HCT116 (cell line): ENCODE measurements around the gene XPNPEP1. TPM values are rescaled to one million over a fixed set of nuclear protein-coding genes. Genes with fewer than 3 reads are reported as not detected.
A peak's percentile ranks its signal among the peaks of the same experiment; 100 is the strongest.

Experiments used
- ATAC-seq: fragments of 200-7000 bp; cut with Tn5 transposase; 2 replicates; pipeline ENCODE4 v1.9.1; 2020; ENCODE audit warnings: mild to moderate bottlenecking, moderate library complexity
- BruUV-seq: library from RNA; stranded (reverse); fragments of 400-500 nt; replicated peaks from 2 replicates; lab custom pipeline; 2021; lab: Mats Ljungman, UMichigan
- CTCF ChIA-PET: fragments of 300-600 bp; sonication (Branson Sonifier 250); formaldehyde crosslinking; loops from one replicate; lab custom pipeline; 2021; ENCODE audit warnings: antibody characterized with exemption; lab: Charles Lee
- POLR2A ChIA-PET: fragments of 300-600, 350-600 bp; sonication (Branson Sonifier 250); formaldehyde crosslinking; loops from one replicate; lab custom pipeline; 2021; ENCODE audit warnings: antibody characterized with exemption; lab: Charles Lee
- RAD21 ChIA-PET, 2 experiments: fragments of 300-600 bp; sonication (Branson Sonifier 250); formaldehyde crosslinking; loops; one replicate each; lab custom pipeline; 2023; ENCODE audit warnings: low total read pairs in 2 of 2; ENCODE audit not compliant: uncharacterized antibody in 2 of 2, unreplicated experiment in 2 of 2, low non-redundant PET in 1 of 2; lab: Charles Lee
- DNase-seq: peaks from one replicate; pipeline ENCODE4 v3.0.0-alpha.2; 2010; ENCODE audit warnings: low read depth, low spot score
- H2AFZ ChIP-seq: fragments of 200-600 bp; shearing (Covaris generic), sonication (generic); 2 replicates; pipeline ENCODE4 v1.6.1; 2017; ENCODE audit warnings: low read depth, mixed run types, mixed read lengths, antibody characterized with exemption, low read length; ENCODE audit not compliant: poor library complexity, severe bottlenecking
- H3K27ac ChIP-seq: 2 replicates; pipeline ENCODE4 v1.5.1; 2012; ENCODE audit warnings: low read depth, low read length
- H3K27me3 ChIP-seq: fragments of 200-600 bp; sonication (generic); 2 replicates; pipeline ENCODE4 v1.6.1; 2016; ENCODE audit warnings: mixed run types, low read length, mixed read lengths; ENCODE audit not compliant: insufficient read depth
- H3K36me3 ChIP-seq, 2 experiments: fragments of 200-500 bp in 1 of 2; fragments of 200-600 bp in 1 of 2; sonication (Bioruptor generic) in 1 of 2; sonication (generic) in 1 of 2; 2 replicates each; pipeline versions ENCODE4 v1.5.1 to v1.6.1; 2014 to 2016; ENCODE audit warnings: low read length in 2 of 2, inconsistent platforms in 1 of 2, mixed read lengths in 1 of 2, mixed run types in 1 of 2; ENCODE audit not compliant: insufficient read depth in 2 of 2, control insufficient read depth in 1 of 2
- H3K4me1 ChIP-seq, 2 experiments: fragments of 200-600 bp in 1 of 2; sonication (generic) in 1 of 2; 2 replicates each; pipeline versions ENCODE4 v1.5.1 to v1.6.1; 2012 to 2017; ENCODE audit warnings: low read length in 2 of 2, inconsistent platforms in 1 of 2, mild to moderate bottlenecking in 1 of 2, mixed read lengths in 1 of 2, mixed run types in 1 of 2, moderate library complexity in 1 of 2; ENCODE audit not compliant: insufficient read depth in 2 of 2, control insufficient read depth in 1 of 2
- H3K4me2 ChIP-seq: fragments of 200-600 bp; sonication (generic); 2 replicates; pipeline ENCODE4 v1.6.1; 2017; ENCODE audit warnings: mixed run types, low read length, mixed read lengths
- H3K4me3 ChIP-seq, 2 experiments: fragments of 200-600 bp in 1 of 2; sonication (generic) in 1 of 2; replicated peaks in 1 of 2; 2 replicates each; pipeline ENCODE4 v1.5.1; 2011 to 2016; ENCODE audit warnings: low read length in 2 of 2, control low read depth in 1 of 2, low read depth in 1 of 2, mild to moderate bottlenecking in 1 of 2, mixed read lengths in 1 of 2, mixed run types in 1 of 2
- H3K79me2 ChIP-seq: fragments of 200-600 bp; sonication (generic); 2 replicates; pipeline ENCODE4 v1.6.1; 2017; ENCODE audit warnings: mild to moderate bottlenecking, mixed run types, low read length, moderate library complexity, mixed read lengths; ENCODE audit not compliant: insufficient read depth
- H3K9ac ChIP-seq: fragments of 200-600 bp; sonication (generic); 2 replicates; pipeline ENCODE4 v1.6.1; 2016; ENCODE audit warnings: low read length, mixed read lengths
- H3K9me2 ChIP-seq: fragments of 200-600 bp; sonication (generic), shearing (Covaris generic); 2 replicates; pipeline ENCODE4 v1.6.1; 2017; ENCODE audit warnings: mixed run types, mild to moderate bottlenecking, moderate library complexity; ENCODE audit not compliant: insufficient read depth
- H3K9me3 ChIP-seq, 2 experiments: fragments of 200-500 bp in 1 of 2; fragments of 200-600 bp in 1 of 2; sonication (Bioruptor generic) in 1 of 2; sonication (generic) in 1 of 2; 2 replicates each; pipeline ENCODE4 v1.6.1; 2014 to 2017; ENCODE audit warnings: low read length in 2 of 2, mixed read lengths in 2 of 2, inconsistent platforms in 1 of 2, low read depth in 1 of 2, mild to moderate bottlenecking in 1 of 2, mixed run types in 1 of 2, moderate library complexity in 1 of 2; ENCODE audit not compliant: control insufficient read depth in 1 of 2, insufficient read depth in 1 of 2
- H4K20me1 ChIP-seq: fragments of 200-600 bp; sonication (generic), shearing (Covaris generic); 2 replicates; pipeline ENCODE4 v1.6.1; 2017; ENCODE audit warnings: mixed run types, mild to moderate bottlenecking, moderate library complexity; ENCODE audit not compliant: insufficient read depth
- CBX3 ChIP-seq: IDR thresholded peaks from 2 replicates; pipeline ENCODE4 v1.6.1; 2012; ENCODE audit warnings: low read depth
- EGR1 ChIP-seq: IDR thresholded peaks from 2 replicates; pipeline ENCODE4 v1.6.1; 2012; ENCODE audit warnings: low read depth
- ELF1 ChIP-seq: IDR thresholded peaks from 2 replicates; pipeline ENCODE4 v1.6.1; 2012; ENCODE audit warnings: low read depth, borderline replicate concordance
- FOSL1 ChIP-seq: IDR thresholded peaks from 2 replicates; pipeline ENCODE4 v1.6.1; 2012; ENCODE audit warnings: low read depth
- POLR2A ChIP-seq: IDR thresholded peaks from 2 replicates; pipeline ENCODE4 v1.7.0; 2011; ENCODE audit warnings: borderline replicate concordance; ENCODE audit not compliant: insufficient read depth, insufficient read length; ENCODE audit errors: extremely low read depth
- RAD21 ChIP-seq: IDR thresholded peaks from 2 replicates; pipeline ENCODE4 v1.6.1; 2012; ENCODE audit warnings: low read depth, mild to moderate bottlenecking
- SIN3A ChIP-seq: IDR thresholded peaks from 2 replicates; pipeline ENCODE4 v1.6.1; 2012; ENCODE audit warnings: low read depth
- SP1 ChIP-seq: IDR thresholded peaks from 2 replicates; pipeline ENCODE4 v1.6.1; 2012; ENCODE audit warnings: low read depth
- SRF ChIP-seq: IDR thresholded peaks from 2 replicates; pipeline ENCODE4 v1.6.1; 2012; ENCODE audit warnings: low read depth
- TCF7L2 ChIP-seq: IDR thresholded peaks from 2 replicates; pipeline ENCODE4 v1.7.0; 2011; ENCODE audit warnings: borderline replicate concordance, inconsistent platforms; ENCODE audit not compliant: insufficient read depth, insufficient read length; ENCODE audit errors: extremely low read depth
- YY1 ChIP-seq: IDR thresholded peaks from 2 replicates; pipeline ENCODE4 v1.6.1; 2011; ENCODE audit warnings: low read length, low read depth, moderate library complexity, mild to moderate bottlenecking; ENCODE audit not compliant: insufficient replicate concordance; ENCODE audit errors: extremely low read depth
- ZFX ChIP-seq: fragments of 450-650 bp; IDR thresholded peaks from 2 replicates; pipeline ENCODE4 v1.6.1; 2017
- ZNF274 ChIP-seq: fragments of 200-500 bp; sonication (Bioruptor generic); IDR thresholded peaks from 2 replicates; pipeline ENCODE4 v1.6.1; 2014; ENCODE audit warnings: mild to moderate bottlenecking, low read depth, low read length, inconsistent platforms
- intact Hi-C: fragments of 100-400 bp; cut with micrococcal nuclease; formaldehyde crosslinking; loops from 2 replicates; pipeline ENCODE4 v1.10.0; 2022
- total RNA-seq: library from RNA; stranded (reverse); gene quantifications from one replicate; pipeline ENCODE4 v1.2.1, GENCODE V29; 2021; ENCODE audit not compliant: unreplicated experiment
- TF ChIP-seq, protein P1 (sequence below), 3 experiments: fragments of 200-600 bp in 1 of 3; sonication (generic) in 1 of 3; IDR thresholded peaks in 2 of 3; conservative IDR thresholded peaks in 1 of 3; 2 replicates each; pipeline ENCODE4 v1.5.1; 2012 to 2017; ENCODE audit warnings: low read depth in 2 of 3, low read length in 2 of 3, antibody characterized with exemption in 1 of 3, borderline replicate concordance in 1 of 3, control low read depth in 1 of 3, mild to moderate bottlenecking in 1 of 3, mixed read lengths in 1 of 3, mixed run types in 1 of 3, moderate library complexity in 1 of 3; ENCODE audit not compliant: insufficient read depth in 1 of 3

Gene XPNPEP1
- total RNA-seq, 1 experiment from 2014 or later: 87.3 TPM

DNA sequence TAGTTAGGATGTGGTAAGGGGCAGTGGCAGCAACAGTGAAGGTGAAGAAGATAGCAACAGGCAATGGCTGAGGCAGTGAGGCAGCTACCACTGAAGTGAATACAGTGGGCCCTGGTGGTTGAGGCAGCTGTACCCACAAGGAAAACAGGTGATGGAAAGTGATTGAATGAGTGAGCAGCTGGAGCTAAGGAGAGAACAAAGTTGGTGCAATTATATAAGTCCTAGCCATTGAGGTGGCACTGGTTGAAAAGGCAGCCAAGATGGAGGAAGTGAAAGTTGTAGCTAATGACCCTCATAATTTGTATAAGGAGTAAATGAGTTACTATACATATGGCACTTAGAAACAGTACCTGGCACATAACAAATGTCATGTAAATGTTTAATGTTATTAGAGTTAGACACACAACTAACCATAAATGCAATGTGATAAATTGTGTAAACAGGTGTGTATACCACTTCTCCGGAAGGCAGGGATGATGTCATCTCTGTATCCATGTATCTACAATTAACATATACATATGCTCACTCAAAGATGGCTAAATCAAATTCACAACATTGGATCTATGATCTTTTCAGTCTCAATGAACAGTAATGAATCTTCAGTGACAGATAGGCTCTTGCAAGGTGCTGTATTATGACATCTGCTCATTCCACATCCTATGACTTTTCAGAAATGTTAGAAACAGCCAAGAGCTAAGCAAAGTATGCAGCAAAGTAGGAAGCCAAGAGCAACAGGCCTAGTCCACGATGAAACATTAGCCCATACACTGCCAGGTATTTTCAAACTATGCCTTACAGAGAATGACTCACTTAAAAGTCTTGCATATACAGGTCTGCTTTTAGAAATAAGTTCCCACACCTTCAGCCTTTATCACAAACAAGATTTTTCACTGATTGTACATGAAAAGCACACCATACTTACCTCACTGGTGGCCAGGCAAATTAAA lies 10.7 kb downstream of the XPNPEP1 start:
- Histone ChIP-seq H3K9me2 (no peaks in the 10 kb centered on the region), H2AFZ (no peak overlapping the region), H3K4me2 (no peak overlapping the region), H3K4me1 (peaks cover 9 to 26% of the 10 kb centered on the region in 2 experiments), H3K27ac (no peak overlapping the region), H4K20me1 (no peaks in the 10 kb centered on the region; the same call in 1 of the 2 replicates), H3K9me3 (no peaks in the 10 kb centered on the region), H3K79me2 (peaks cover 46% of the 10 kb centered on the region), H3K36me3 (peaks cover 3 to 5% of the 10 kb centered on the region in 2 experiments; a peak in 2 of 4 replicates), H3K27me3 (no peaks in the 10 kb centered on the region), H3K4me3 (no peak overlapping the region), H3K9ac (no peak overlapping the region)
- BruUV-seq: no TSS peak
- TF ChIP-seq RAD21 (no peak), ELF1 (0 out of 2 replicates have a peak, but pooled peaks have one; percentile 4)
- intact Hi-C loops: no loop called here
- CTCF ChIA-PET: interaction anchor here (1.3 kb wide), 1 partner anchor 28 kb away, joined by 4 read pairs; no protein-coding TSS in a partner anchor
- RAD21 ChIA-PET: no interaction called here
- DNase-seq (no peak), ATAC-seq (no peak)
- POLR2A ChIA-PET: no interaction called here

DNA sequence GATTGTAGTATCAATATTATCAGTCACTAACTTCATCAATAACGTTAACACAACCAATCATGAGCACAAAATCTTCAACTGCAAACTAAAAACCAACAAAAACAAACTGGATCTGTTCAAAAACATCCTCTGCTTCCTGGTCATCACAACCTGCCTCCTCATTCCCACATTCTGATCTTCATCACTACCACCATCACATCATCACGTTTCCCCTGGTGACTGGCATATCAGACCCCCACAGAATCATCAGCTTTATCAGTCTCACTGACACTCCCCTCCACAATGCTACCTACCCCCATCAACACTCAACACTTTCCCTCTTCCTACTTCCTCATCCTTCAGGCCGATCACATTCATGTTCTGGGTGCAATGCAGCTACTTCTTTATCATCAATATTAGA lies 11.4 kb downstream of the XPNPEP1 start:
- peaks cover 39% of the 10 kb centered on the region for H3K79me2 ChIP-seq
- ChIA-PET POLR2A (interaction anchor here (1.3 kb wide), 1 partner anchor 11 kb away, joined by 3 read pairs; the partner anchor contains the start of gene XPNPEP1), RAD21 (no interaction called here), CTCF (interaction anchor here (1.3 kb wide), 1 partner anchor 28 kb away, joined by 4 read pairs; no protein-coding TSS in a partner anchor)
- no peaks in the 10 kb centered on the region; the same call in 1 of the 2 replicates for H4K20me1 ChIP-seq
- H3K9me3 ChIP-seq: no peaks in the 10 kb centered on the region
- no peak overlapping the region for H2AFZ ChIP-seq
- intact Hi-C loops: no loop called here
- H3K36me3 ChIP-seq: peaks cover 8 to 11% of the 10 kb centered on the region in 2 experiments; a peak in 2 of 4 replicates
- ATAC-seq (no peak), DNase-seq (no peak)
- no peak overlapping the region for H3K9ac ChIP-seq
- no peak overlapping the region for H3K4me2 ChIP-seq
- H3K9me2 ChIP-seq: no peaks in the 10 kb centered on the region
- peaks cover 9 to 26% of the 10 kb centered on the region in 2 experiments for H3K4me1 ChIP-seq
- TF ChIP-seq ELF1 (no peak), FOSL1 (no peak), SIN3A (no peak), TCF7L2 (no peak), YY1 (no peak), RAD21 (no peak), ZNF274 (no peak), ZFX (no peak), SP1 (no peak), SRF (no peak), EGR1 (no peak), POLR2A (no peak), CBX3 (no peak)
- TF ChIP-seq, protein P1, sequence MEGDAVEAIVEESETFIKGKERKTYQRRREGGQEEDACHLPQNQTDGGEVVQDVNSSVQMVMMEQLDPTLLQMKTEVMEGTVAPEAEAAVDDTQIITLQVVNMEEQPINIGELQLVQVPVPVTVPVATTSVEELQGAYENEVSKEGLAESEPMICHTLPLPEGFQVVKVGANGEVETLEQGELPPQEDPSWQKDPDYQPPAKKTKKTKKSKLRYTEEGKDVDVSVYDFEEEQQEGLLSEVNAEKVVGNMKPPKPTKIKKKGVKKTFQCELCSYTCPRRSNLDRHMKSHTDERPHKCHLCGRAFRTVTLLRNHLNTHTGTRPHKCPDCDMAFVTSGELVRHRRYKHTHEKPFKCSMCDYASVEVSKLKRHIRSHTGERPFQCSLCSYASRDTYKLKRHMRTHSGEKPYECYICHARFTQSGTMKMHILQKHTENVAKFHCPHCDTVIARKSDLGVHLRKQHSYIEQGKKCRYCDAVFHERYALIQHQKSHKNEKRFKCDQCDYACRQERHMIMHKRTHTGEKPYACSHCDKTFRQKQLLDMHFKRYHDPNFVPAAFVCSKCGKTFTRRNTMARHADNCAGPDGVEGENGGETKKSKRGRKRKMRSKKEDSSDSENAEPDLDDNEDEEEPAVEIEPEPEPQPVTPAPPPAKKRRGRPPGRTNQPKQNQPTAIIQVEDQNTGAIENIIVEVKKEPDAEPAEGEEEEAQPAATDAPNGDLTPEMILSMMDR (IDR thresholded peaks at IDR 0.05 in 2 of 3, conservative IDR thresholded peaks at IDR 0.05 in 1 of 3; ENCODE audit: borderline replicate concordance in 1 of 3, insufficient read depth in 1 of 3, low read depth in 2 of 3, low read length in 2 of 3): no peak
- H3K4me3 ChIP-seq: no peak overlapping the region
- no peaks in the 10 kb centered on the region for H3K27me3 ChIP-seq
- no peak overlapping the region for H3K27ac ChIP-seq
- no TSS peak for BruUV-seq
